ENCODE measurements around the gene SLC47A2.

Gene SLC47A2

DNA sequence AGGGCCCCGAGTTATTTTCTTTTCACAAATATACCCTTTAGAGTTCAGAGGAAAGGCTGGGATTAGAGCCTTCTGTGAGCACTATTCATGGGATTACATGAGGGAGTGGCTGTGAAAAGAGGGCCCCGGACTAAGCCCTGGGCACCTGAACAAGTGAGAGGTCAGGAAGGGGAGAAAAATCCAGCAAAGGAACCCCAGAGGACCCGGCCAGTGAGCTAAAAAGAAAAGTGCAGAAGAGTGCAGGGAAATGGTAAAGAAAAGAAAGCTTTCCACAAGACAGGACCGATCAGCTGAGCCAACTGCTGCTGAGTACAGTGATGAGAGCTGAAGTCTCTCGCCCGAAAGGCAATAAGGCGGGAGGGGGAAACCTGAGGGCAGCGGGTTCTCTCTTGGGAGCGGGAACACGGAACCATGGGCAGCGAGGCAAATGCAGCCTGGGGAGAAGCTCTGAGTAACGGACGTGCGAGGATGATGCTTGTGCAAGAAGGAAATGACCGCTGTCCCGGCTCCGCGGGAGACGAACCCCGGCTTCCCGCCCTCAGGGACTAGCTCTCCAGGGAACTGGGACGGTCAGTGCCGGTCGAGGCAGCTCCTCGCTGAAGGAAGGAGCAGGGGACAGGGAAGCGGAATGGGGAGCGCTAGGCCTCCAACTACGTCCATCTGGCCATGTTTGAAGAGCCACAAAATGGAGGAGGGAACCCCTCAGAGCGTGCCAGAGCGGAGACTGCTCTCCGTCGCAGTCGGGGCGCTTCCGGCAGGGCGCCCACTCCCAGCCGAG is 68.5 kb downstream of the SLC47A2 start:
- in situ Hi-C loops (cut with MboI; ENCODE audit: low sequenced_read_pairs): no loop called here

DNA sequence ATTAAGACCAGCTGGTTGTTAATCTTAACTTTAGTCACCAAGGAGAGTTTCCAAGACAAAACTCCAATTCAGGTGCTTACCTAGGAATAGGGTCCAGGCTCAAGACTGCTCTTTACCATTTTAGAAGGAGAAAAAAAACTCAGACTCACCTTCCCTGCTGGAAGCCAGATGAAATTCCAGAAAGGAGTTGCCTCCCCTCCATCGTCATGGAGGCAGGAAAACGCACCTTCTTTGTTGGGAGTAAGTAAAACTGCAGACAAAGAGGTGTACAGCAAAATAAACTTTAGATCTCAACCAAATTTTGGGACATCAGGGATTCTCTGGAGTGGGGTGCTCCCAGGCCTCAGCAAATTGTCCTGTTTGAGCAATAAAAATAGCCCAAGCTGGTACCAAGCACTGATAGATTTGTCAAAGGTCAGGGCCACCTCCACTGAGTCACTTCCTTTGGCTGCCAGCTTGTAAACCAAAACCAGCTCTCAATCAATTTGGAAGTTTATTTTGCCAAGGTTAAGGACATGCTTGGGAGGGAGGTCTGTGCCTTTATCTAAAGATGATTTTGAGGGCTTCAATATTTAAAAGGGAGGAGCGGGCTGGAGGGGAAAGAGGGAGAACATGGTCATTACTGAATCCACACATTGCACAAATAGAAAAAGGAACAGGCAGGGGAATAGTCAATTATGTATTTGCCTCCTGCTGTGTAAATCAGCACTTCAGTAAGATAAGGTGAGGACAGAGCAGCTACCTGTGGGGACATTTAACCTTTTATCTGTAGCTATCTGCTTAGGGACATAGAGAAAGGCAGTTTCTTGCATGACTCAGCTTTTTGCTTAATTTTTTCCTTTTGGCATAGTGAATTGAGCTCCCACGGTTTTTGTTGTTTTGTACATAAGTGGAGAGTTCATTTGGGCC is 69.3 kb downstream of the SLC47A2 start:
- in situ Hi-C loops (cut with MboI; ENCODE audit: low sequenced_read_pairs): no loop called here

DNA sequence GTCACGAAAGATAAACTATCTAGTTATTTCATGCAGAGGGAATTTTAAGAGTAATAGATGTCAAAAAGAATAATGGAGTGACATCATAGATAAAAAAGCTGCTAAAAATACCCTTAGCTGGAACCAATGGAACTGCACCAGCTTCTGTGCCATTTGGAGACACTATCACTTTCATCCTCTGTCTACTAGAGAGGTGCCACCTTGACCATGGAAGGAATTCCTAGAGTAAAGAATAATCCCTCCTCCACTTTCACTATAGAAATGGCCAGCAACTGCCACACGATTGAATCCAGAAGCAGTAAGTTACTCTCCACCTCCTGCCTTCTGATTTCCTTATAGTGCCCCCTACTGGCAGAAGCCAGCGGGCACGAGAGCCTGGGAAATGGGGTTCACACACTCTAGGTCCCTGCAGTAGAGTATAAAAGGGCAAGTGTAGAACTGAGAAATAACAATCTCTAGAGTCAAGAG is 70.6 kb downstream of the SLC47A2 start:
- in situ Hi-C loops (cut with MboI; ENCODE audit: low sequenced_read_pairs): no loop called here

DNA sequence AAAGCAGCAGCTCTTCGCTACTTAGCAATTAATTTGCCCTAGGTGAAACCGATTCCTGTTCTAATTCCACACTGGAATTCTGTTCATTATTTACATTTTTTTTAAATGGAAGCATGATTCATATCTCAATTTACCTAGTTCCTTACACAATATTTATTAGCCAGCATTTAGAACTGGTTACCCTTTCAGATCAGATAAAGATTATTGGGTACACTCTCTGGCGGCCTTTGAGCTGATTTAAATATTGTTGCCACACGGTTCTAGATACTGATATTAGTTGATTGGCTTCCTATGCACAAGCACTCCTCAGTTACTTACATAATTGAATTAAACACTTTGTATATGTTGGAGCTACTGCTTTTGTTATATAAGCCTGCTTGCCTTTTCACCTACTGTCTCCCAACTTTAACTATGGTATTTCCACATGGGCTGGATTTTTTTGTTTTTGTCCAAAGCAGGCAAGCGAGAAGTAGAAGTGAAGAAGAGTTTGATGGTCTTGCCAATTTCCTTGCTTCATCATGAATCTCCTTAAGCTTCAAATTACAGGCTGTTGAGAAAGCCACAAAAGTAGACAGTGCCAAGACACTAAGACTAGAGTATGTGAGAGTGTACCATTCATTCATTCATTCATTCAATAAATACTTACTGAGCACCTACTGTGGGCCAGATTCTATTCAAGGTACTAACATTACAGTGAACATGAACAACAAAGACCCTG is 71.7 kb downstream of the SLC47A2 start:
- in situ Hi-C loops (cut with MboI; ENCODE audit: low sequenced_read_pairs): no loop called here

DNA sequence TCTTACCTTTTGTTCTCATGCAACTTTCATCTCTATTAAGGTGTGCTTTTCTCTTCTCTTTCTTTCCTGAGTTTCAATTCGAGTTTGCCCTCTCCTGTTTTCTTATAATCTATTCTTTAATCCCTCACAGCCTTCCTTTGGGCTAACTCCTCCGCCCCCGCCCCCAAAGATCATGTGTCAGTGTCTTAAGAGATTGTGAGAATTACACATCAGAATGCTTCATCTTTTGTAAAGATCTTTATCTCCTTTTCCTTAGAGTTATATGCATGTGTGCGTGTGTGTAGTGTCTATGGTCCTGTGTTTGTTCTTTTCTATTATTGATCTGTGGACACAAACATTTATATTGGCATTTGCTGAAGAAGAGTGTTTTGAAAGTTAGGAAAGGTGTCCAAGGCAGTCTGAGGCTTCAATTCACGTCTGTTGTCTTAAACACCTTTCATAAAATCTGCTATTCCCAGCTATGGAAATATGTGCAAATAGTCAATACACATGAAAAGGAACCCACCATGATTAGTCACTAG is 74.0 kb downstream of the SLC47A2 start:
- in situ Hi-C loops (cut with MboI; ENCODE audit: low sequenced_read_pairs): no loop called here

DNA sequence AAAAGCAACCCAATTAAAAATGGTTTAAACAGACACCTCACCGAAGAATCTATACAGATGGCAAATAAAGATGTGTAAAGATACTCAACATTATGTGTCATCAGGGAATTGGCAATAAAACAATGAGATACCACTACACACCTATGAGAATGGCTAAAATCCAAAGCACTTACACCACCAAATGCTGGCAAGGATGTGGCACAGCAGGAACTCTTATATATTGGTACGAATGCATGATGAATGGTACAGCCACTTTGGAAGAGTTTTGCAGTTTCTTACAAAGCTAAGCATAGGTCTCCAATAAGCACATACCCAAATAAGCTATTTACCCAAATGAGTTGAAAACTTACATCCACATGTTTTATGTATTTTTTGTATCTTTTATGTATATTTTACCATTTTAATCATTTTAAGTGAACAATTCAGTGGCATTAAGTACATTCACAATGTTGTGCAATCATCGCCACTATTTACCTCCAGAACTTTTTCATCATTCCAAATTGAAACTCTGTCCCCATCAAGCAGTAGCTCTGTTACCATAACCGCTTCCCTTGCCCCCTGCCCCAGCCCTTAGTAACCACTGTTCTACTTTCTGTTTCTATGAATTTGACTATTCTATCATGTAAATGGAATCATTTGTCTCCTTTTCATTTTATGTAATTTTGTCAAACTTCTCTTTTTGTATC is 74.6 kb downstream of the SLC47A2 start:
- in situ Hi-C loops (cut with MboI; ENCODE audit: low sequenced_read_pairs): no loop called here

DNA sequence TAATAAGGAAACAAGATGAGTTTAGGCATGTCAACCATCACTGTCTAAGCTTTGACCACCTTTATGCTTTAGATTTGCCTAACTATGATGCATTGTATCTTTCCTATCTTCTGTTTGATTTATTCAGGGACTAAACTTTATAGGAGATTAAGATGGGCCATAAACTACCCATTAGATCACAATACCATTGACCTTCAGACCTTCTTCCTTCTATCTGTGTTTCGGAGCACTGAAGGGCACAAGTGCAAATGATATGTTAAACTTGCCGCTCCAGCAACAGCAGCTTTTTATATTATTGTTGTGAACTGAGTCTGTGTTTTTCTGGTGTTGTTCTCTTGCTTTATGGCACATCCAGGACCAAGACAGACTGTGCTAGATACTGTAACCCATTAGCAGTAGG is 84.5 kb downstream of the SLC47A2 start:
- in situ Hi-C loops (cut with MboI; ENCODE audit: low sequenced_read_pairs): no loop called here

DNA sequence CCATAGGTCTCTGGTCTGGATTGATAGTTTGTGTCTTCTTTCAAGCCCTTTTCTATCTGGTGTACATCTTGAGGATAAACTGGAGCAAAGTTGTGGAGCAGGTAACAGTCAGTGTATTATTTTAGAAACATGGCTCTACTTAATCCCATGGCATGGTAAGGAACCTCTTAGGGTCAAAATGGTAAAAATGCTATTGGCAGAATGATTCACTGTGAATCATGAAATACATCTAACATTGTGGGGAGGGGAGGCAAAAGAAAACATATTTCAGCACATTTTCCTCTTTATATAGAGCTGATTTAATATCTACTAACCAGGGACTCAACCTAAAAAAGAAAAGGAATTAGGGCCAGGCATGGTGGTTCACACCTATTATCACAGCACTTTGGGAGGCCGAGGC is 85.7 kb downstream of the SLC47A2 start:
- in situ Hi-C loops (cut with MboI; ENCODE audit: low sequenced_read_pairs): no loop called here

DNA sequence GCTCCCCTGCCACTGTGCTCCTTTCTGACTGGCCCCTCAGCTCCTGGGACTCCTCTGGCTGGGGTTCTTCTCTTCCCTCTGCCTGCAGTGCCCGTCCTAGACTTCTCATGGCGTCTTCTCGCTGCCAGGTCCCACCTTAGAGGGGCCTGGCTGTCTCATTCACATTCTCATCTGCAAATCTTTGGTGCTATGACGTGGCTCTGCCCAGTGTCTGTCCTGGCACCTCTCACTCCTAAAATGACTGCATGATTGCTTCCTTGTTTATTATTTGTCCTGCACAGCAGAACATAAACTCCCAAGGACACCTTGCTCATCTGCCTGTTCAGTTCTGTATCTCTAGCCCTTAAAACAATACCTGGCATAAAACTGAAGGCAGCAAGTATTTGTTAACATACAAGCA is 86.3 kb downstream of the SLC47A2 start:
- in situ Hi-C loops (cut with MboI; ENCODE audit: low sequenced_read_pairs): no loop called here

DNA sequence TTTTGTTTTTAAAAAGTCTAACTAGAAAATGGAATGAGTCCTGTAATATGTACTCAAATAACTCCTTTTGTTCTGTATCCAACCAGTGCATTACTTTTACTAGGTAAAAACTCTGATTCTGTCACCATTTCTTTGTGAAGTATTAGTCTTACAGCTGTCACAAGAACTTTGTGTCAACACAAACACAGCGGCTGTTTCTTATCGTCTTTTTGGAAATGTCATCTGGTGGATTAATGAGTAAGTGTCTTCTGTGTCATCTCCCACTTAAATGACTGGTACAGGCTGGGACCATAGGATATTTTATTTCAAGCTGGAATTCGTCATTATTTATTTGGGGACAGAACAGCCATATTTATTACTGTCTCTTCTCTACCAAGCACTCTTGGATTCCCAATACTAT is 86.9 kb downstream of the SLC47A2 start:
- in situ Hi-C loops (cut with MboI; ENCODE audit: low sequenced_read_pairs): no loop called here
